SKM-1 (cell line): ENCODE results near the gene HASPIN.
"Not testable (repeated sequence)": the region's sequence is repeated elsewhere in the genome, so short reads cannot be mapped to it uniquely, and the experiment has no call there.

Experiments
- DNase-seq: peaks from one replicate; lab custom pipeline; 2025; ENCODE audit not compliant: unreplicated experiment; lab: John Stamatoyannopoulos, UW

The HASPIN gene

DNA sequence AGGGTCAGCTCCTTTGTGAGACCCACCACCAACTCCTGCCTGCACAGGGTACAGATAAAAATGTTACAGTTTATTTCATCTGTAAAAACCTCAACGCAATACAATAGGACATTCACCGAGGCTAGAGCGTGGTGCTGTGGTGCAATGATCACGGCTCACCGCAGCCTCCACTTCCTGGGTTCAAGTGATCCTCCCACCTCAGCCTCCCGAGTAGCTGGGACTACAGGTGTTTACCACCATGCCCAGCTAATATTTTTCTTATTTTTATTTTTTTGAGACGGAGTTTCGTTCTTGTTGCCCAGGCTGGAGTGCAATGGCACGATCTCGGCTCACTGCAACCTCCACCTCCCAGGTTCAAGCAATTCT, 11.2 kb downstream of the HASPIN start:
- not testable (repeated sequence) for DNase-seq

DNA sequence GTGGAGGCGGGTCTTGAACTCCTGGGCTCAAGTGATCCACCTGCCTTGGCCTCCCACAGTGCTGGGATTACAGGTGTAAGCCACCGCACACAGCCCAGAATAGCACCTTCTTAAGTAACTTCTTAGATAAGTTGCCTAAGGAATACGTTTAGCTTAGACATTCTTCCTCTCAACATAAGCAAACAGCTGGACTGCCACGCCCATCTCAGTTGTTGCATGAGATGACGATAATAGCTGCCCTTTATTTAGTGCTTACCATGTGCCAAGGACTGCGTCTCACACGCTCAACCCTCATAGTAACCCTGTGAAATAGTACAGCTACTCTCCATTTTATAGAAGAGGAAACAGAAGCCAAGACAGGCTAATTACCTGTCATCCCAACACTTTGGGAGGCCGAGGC, 11.8 kb downstream of the HASPIN start:
- no peak for DNase-seq

DNA sequence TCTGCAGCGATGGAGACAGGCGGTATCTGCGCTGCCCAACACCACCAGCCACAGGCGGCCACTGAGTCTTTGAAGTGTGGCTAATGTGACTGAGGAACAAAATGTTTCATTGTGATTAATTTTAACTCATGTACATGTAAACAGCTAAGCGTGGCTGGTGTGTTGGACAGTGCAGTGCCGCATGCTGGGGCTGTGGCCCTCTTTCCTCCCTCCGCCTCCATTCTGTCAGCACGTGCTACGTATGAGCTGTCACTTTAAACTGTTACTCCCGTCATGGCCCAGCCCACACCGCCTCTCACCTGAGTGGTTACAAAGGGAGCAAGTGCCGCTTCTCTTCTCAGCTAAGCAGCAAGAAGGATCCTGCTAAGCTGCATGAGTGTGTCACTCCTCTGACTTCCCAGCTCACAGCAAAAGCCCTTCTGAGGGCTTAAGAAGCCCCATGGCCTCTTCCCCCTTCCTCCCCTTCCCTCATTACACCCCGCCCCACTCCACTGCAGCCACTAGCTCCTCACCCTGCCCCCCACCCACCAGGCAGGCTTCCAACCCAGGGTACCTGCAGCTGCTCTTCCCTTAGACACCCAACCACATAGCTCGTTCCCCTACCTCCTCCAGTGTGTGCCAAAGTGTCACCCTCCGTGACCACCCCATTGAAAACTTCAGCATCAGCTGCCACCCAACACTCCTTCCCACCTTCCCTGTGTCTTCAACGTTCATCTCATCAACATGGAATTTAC, 15.0 kb downstream of the HASPIN start:
- no peak for DNase-seq

DNA sequence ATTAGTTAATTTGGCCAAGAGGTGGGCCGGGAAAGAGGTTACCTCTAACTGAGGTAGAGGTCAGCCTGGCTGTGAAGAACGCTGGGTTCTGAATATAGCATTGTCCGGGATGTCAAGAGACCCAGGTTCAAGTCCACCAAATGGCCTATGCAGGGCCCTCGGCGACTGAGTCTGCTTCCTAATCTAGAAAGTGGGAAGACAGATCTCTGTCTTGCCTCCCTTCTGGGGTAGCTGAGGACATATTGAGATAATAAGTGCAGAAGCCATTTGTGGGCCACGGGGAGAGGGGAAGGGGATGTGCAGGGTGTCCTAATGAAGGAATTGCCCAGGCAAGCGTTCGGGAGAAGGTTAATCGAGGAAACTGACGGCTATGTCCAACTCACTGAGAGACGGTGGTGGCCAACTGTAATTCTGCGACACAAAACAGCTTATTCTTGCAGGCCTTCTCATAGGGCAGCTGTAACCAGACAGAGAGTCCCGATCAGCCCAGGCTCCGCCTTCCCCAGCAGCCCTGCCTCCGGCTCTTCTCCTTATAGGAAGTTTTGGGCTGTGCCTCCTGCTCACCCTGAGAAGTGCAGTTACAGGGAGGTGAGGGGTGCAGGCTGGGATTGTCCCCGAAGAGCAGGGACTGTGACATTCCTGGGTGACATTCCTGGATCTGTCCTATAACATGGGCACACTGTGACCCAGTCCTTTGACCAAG, 15.9 kb downstream of the HASPIN start:
- DNase-seq: no peak

DNA sequence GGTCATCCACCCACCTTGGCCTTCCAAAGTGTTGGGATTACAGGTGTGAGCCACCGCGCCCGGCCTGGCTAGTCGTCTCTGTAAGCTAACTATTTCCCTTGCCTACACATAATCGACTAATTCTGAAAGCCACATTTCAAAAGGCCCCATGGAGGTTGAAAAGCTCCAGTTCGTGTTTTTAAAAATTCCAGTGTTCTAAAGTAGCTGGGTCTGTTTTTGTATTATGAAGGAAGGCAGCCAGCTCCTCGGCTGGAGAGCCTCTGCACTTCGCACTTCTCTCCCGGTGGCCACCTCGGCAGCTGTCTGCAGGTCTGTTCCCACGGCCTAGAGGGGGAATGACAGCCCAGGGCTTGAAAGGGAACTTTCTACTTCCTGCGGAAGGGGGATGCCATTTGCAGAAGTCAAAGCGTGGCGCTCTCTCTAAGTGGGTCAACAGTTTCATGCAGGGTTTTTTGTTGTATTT, 16.9 kb downstream of the HASPIN start:
- no peak for DNase-seq

DNA sequence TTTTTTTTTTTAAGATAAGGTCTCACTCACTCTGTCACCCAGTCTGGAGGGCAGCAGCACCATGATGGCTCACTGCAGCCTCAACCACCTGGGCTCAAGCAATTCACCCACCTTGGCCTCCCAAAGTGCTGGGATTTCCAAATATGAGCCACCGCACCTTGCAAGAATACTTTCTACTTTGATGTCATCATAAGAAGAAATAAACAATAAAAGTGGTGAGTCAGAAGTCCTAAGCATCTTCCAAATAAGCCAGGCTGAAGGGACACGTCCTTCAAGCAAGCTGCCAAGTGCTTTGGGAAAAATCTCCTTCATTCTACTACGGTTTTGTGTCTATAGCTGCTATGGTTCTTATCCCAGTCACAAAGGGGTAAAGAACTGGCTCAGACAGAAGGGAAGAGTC, 20.3 kb downstream of the HASPIN start:
- DNase-seq: no peak

DNA sequence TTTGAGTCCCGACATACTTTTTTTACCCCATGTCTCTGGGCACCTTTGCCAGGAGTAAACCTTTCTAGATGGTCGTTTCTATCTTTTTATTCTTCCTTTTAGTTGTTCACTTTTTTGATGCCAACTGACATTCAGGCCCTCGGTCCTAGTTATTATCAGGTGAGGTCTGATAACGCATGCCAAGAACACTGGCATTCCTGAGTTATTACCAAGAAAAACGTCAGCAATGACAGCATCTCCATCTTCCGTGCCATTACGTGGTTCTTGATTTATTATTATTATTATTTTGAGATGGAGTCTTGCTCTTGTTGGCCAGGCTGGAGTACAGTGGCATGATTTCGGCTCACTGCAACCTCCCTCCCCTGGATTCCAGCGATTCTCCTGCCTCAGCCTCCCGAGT, 21.4 kb downstream of the HASPIN start:
- DNase-seq: no peak

DNA sequence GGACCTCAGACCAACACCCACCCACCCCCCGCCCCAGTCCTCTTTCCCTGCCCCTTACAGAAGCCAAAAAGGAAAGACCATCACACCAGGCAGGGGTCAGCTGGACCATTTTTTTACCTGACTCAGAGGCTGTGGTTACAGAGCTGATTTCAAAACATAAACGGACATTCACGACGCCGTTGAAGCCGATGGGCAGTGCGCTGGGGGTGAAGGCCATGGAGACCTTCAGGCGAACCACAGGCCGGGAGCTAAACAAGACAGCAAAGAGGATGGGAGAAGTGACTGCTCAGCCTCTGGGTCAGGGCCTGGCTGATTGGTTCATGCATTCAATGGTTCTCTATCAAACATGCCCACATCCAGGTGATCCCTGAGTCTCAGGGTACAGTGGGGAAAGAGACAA, 24.1 kb downstream of the HASPIN start:
- no peak for DNase-seq

DNA sequence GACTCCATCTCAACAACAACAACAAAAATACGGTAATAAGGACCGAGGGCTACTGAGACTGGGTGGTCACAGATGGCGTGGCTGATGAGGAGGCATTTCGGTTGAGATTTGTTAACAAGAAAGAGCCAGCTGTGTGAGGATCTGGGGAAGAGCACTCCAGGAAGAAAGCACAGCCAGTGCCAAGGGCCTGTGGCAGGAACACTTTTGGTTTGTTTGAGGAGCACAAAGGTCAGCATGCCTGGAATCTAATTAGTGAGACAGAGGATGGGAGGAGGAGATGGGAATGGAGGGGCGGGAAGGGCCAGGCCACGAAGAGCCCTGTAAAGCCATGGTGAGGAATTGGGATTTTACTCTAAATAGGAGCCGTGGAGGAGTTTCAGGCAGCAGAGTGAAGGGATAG, 24.9 kb downstream of the HASPIN start:
- DNase-seq: no peak

DNA sequence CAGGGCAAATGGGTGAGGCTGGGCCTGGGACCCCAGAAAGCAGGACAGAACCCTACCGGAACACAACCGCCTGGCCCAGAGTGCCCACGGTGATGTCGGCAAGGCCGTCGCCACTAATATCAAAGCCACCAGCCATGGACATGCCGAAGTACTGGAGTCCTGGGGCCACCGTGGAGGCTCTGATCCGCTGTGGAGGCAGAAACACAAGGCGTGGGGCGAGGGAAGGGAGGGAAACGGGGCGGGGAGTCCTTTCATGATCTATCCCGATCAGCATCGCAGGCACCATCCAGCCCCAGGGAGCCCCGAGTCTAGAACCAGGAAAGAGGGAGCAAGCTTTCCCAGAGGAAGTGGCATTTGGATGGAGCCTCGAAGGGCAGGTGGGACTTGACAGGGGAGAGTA, 26.6 kb downstream of the HASPIN start:
- no peak for DNase-seq

DNA sequence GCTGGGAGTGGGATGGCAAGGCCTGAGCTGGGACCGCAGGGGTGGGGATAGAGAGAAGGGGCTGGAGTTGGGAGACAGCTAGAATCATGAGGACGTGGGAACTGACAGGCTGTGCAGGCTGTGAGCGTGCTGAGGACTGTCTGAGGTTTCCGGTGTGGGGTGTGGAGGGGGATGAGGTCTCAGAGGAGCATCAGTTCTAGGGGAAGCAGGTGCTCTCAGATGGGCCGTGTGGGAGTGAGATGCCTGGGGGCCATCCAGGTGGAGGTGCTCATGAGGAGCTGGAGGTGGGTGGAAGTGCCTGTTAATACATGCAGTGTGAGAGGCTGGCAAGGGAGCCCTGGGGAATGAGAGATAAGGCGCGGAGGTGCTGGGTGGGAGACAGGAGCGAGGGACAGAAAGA, 27.2 kb downstream of the HASPIN start:
- no peak for DNase-seq

DNA sequence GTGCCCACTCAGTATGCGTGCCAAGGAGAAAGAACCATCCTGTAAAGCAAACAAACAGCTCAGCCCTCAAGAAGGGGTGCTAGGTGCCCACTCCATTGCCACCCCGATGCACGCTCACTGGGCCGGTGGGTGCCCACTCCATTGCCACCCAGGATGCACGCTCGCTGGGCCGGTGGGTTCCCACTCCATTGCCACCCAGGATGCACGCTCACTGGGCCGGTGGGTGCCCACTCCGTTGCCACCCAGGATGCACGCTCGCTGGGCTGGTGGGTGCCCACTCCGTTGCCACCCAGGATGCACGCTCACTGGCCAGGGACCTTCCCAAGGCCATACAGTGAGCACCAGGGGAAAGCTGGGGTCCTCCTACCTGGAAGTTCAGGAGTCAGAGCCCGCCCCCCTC, 28.1 kb downstream of the HASPIN start:
- DNase-seq: no peak

DNA sequence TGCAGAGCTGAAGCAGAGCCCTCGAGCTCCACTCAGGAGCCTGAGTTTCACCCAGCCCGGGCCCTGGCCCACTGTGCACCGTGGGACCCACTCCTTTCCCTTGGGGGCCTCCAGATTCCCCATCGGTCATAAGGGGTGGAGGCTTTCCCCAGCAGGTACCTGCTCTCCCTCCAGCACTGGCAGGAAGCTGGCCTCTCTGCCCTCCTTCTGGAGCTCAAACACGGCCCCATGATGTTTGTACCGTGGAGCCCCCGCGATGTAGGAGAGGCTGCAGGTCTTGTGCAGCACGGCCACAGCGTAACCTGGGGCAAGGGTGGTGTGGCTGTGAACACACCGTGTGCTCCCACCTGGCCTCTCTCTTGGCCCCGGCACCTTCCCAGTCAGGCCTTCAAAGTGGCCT, 29.9 kb downstream of the HASPIN start:
- DNase-seq: no peak

DNA sequence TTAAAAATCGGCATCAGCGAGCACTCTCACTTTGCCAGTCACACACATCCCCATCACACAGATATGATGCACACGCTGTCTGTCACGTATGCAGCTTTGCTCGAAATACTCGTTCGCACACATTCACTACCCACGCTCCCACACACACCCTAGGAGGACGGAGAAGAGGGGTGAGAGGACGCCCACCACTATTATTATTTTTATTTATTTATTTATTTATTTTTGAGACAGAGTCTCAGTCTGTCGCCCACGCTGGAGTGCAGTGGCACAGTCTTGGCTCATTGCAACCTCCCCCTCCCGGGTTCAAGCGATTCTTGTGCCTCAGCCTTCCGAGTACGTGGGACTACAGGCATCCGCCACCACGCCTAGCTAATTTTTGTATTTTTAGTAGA, 30.4 kb downstream of the HASPIN start:
- no peak for DNase-seq

DNA sequence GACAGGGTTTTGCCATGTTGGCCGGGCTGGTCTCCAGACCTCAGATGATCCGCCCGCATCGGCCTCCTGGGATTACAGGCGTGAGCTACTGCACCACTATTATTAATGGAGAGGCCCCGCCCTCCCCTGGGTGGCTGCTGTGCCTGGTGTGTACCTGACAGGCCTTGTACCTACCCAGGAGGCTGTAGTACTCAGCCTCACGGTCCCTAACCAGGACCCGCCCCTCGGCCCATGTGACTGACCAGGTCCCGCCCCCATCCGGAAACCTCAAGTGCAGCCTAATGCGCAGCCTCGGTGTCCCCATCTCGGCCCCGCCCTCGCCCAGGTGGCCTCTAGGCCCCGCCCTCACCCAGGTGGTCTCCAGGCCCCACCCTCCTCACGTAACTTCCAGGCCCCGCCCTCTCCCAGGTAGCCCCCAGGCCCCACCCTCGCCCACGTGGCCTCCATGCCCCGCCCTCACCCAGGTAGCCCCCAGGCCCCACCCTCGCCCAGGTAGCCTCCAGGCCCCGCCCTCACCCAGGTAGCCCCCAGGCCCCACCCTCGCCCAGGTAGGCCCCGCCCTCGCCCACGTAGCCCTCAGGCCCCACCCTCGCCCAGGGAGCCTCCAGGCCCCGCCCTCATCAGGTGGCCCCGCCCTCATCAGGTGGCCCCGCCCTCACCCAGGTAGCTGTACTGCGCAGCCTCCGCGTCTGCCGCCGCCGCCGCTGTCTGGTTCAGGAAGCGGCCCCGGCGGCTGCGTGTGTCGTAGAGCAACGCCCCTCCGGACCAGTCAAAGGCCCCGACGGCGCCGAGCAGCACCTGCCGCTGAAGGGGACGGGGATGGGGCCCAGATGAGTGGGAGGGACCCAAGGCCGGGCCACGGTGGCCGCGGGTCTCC, 31.0 kb downstream of the HASPIN start:
- DNase-seq: no peak

DNA sequence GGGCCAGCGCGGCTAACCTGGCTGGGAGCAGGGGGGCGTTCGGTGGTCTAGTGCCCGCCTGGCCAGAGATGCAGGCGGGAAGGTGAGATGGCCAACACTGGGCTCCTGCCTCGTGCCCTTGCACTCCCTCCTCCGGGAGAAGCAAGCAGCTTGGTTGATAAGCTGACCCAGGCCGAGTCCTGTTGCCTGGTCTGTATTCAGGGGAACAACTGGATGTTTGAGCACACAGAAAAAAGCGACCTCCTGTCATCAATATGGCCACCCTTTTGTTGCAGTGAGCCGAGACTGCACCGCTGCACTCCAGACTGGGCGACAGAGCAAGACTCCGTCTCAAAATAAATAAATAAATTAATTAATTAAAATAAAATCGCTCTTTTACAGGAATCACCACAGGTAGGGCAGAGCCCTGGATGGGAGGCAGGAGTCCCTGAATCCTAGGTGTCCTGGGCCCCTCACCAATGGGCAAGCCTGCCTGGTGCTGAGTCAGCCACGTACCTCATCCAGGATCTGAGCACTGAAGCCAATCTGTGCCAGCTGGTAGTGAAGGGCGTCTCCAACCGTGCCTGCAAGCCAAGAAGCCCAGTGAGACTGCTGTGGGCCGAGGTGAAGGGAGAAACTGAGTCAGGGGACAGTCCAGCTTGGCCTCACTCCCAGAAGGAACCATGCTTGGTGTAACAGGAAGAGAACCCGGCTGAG, 31.8 kb downstream of the HASPIN start:
- DNase-seq: no peak

DNA sequence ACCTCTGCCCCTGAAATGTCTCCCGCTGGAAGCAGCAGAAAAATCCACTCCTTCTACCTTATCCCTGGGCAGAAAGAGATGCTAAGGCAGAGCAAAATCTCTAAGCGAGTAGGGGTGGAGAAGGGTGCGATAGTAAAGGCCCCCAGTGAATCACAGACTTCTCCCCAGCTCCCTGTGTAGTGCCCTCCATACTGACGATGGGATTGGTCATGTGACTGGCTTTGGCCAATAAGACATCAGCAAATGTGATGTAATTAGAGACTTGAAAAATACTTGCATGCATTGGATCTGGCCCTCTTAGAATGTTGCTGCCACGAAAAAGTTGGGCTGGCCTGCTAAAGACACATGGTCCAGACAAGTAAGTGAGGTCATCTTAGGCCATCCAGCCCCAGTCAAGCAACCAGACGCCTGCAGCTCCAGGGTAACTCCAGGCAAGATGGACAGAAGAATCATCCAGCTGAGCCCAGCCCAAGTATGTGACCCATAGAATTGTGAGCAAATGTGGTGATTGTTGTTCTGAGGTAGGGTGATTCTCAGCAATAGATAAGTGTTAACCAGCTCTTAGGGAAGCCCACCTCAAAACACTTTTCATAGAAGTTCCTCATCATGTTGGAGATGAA, 36.0 kb downstream of the HASPIN start:
- DNase-seq: no peak

DNA sequence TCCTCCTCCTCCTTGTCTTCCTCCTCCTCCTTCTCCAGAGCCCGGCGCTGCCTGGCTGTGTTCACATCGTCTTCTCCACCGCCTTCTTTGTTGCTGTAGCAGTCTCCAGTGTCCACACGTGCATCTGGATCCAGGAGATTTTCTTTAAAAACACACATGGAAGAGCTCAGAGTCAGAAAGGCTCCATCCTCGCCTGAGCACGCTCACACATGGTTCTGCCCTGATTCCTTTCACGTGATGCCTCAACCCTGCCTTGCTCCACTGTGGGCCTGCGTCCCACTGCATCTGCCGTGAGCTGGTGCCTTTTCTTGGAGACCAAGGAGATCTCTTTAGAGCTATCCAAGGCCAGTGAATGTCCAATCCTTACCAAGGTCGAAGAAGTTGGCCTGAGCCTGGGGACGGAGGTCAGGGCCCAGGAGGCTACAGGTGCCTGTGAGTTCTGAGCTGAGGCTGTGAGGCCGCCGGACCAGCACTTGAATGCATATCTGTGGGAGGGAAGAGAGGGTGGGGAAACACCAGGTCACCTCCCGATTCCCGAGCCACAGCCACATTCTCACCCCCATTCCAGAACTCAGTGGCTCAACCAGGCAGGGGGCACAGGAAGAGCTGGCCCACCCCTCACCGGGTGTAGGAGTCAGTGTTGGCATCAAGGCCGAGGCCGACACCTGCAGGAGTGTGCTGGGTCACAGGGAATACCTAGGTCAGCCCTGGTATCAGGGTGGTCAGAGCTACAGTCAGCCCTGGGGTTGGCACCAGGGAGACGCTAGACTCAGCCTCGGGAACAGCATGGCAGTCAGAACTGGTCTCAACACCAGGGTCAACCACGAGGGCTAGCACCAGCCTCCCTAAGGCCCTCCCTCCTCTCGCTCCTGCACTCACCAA, 37.6 kb downstream of the HASPIN start:
- no peak for DNase-seq

DNA sequence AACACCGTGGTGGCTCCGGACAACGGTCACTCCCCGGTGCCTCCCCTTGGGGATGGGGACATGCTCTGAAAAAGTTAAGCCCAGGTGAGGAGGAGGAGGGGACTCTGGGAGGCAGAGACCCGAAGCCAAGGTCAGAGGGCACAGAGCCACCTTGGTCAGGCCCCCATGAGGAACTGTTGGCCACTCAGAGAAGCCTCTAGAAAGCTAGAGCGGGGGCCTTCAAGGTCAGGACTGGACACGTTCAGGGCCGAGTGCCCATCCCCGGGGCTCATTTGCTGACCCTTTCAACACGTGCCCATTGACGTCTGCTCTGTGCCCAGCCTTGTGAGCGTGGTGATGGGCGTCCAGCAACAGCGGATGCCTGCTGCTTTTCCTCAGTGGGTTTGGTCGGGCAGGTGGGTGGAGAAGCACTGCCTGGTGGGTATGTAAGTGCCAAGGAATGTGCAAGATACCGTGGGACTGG, 38.2 kb downstream of the HASPIN start:
- DNase-seq: no peak
